ENCODE measurements around the gene FADS2.
A peak's percentile ranks its signal among the peaks of the same experiment; 100 is the strongest.

FADS2 gene

GRCh38 chr11:61851113-61851899 is 23.2 kb downstream of the FADS2 start:
- DNase-seq: no peak

- no peak for DNase-seq
Measured at GRCh38 chr11:61851900-61852295, 23.8 kb downstream of the FADS2 start.

GRCh38 chr11:61853698-61854169 is 25.6 kb downstream of the FADS2 start:
- DNase-seq: no peak

DNA sequence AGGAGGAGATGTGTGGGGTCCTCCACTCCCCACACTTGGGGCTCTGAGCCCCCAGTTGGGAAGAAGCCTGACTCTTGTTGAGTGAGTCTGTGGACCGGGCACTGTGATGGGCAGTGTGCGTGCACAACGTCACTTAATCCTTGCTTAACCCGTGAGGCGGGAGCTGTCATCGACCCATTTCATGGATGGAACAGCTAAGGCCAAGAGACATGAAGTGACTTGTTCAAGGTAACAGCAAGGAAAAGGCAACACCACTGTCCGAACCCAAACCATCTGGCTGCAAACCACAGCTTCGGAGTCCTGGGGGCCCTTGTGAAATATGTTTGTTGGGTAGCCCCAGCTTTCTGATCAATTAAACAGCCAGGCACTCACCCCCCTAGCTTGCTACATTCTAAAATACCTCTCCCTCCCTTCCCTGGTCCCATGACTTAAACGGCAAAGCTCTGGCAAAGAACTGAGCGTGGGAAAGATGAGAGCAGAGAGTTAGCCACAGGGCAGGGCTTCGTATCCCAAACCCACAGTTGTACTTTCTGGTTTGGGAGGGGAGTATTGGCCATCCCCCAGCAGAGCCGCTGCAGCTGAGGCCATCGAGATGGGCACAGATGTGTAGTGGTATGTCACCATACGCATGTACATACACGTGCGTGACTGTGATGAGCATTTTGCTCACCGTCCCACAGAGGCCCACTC is 26.3 kb downstream of the FADS2 start:
- no peak for DNase-seq

DNA sequence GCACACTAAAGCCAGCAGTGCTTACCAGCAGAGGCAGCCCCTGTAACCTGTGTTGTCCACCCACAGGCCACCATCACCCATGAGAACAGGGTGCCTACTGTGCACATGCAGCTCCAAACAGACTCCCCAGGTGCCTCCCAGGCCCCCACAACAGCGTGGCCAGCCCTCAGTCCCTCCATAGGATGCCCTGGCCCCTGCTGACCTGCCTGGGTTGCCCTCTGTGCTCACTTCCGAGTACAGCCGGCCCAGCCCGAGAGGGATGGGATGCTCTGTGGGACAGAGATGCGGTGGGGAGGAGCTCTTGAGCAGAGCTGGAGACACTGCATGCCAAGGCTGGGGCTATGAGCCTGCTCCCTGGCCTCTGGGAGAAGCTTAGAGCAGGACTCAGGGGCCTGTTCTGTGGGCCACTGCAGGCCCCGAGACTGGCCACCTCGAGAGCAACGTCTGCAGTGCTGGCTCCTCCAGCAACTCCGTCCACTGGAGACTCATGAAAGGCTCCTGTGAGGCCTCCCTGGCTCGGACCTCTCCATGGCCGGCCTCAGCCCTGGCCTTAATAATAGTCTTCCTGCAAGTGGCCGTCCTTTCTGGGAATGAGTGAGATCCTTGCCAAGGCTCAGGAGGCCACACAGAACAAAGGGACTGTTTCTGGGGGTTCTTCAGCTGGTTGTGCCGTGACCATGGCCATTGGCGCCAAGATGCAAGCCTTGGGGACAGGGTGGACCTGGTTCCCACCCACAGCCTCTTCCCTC is 27.0 kb downstream of the FADS2 start:
- DNase-seq: no peak

GRCh38 chr11:61855939-61856680 is 28.0 kb downstream of the FADS2 start:
- no peak for DNase-seq

DNA sequence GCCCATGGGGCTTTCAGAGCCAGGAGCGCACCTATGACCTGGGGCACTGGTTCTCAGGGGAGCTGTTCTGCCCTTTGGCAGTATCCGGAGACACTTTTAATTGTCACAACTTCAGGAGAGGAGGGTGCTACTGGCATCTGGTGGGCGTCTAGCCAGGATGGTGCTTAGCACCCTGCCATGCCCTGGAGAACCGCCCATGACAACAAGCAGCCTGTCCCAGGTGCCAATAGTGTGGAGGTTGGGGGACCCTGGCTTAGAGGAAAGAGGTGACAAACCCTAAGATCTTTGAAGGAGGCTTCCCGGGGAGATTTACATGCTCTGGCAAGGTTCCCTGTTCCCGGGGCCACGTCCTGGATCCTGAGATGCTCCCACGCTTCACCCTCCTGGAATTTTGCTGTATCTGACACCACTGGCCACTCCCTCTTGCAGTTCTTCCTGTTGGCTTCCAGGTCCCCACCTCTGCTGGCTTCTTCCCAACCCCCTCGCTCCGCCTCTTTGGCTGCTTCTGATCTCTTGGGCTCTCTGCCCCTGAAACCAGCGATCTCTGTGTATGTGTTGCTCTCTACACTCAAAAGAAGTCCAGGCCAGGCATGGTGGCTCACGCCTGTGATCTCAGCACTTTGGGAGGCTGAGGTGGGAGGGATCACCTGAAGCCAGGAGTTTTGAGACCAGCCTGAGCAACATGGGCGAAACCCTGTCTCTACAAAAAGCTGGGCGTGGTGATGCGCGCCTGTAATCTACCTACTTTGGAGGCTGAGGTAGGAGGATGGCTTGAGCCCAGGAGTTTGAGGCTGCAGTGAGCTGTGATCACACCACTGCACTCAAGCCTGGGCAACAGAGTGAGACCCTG is 32.2 kb downstream of the FADS2 start:
- DNase-seq: no peak

DNA sequence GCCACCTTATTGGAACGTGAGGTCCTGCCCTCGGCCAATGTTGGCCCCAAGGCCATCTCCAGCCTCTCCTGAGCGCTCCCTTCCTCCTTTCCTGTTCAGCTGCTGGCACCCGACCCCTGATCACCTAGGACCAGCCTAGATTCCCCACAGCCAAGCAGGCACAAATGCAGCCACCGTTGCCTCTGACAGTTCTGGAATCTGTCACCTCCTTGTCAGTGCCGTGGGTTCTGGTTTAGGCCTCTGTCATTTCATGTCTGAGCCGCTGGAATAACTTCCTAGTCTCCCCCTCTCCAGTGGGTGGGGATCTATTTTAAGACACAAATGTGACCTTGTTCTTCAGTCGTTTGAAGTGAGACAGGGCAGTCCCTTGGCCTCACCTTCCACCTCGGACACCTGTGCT is 33.5 kb downstream of the FADS2 start:
- DNase-seq: no peak

DNA sequence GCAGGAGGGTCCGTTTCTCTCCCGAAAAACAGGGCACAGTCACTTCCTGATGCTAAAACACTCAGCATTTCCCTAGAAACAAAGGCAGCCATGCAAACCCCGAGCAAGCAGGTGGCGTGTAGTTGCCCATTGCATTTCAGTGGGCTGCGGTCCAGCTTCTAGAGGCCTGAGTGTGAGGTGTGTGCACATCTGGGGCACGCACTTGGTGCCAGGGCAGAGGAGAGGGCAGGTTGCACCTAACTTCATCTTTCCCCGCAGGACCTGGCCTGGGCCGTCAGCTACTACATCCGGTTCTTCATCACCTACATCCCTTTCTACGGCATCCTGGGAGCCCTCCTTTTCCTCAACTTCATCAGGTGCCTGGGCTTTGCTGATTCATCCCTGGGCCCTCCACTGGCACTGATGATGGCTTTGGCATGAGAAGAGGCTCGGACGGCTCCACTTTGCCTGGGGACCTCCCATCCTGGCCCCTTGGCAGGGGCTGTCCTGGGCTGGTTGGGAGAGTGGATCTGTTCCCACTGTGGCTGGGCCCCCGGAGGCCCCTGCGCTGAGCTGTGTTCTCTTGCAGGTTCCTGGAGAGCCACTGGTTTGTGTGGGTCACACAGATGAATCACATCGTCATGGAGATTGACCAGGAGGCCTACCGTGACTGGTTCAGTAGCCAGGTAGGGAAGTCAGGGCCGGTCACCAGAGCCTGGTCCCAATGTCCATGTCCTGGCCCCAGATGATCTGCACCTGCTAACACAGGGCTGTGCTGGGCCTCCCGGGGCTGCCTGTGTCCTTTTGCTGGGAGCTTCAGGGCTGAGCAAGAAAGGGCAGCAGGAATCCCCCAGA is 34.8 kb downstream of the FADS2 start:
- no peak for DNase-seq

GRCh38 chr11:61863548-61864081 is 35.5 kb downstream of the FADS2 start:
- DNase-seq: no peak

DNA sequence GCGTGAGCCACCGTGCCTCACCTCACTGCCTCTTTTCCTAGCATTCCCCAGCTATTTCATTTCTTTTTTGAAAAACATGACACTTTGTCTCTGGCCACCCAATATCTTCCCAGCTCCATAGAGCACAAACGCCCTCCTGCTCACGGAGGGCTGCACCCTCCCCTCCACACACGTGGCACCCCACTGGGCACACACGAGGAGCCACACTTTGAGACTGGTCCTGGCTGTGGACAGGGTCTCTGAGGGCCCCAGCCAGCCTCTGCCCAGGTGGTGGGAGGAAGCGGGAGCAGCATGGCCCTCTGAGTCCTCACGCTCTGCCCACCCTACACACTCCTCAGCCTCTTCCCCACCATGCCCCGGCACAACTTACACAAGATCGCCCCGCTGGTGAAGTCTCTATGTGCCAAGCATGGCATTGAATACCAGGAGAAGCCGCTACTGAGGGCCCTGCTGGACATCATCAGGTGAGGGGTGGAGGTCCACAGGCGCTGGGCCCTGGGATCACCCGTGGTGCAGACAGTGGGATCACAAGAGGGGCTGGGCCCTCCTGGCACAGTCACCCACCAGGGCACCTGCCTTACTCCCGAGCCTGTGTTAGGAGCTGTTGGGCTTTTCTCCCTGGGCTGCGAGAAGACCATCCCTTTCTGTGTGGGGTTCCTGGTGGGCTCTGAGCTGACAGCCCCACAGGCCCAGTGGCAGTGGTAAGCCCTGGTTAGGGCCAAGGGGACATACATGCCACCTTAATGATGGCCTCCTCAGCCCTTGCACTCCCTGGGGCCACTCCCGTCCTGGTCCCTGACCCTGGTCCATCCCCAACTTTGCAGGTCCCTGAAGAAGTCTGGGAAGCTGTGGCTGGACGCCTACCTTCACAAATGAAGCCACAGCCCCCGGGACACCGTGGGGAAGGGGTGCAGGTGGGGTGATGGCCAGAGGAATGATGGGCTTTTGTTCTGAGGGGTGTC is 37.0 kb downstream of the FADS2 start:
- no peak for DNase-seq

DNA sequence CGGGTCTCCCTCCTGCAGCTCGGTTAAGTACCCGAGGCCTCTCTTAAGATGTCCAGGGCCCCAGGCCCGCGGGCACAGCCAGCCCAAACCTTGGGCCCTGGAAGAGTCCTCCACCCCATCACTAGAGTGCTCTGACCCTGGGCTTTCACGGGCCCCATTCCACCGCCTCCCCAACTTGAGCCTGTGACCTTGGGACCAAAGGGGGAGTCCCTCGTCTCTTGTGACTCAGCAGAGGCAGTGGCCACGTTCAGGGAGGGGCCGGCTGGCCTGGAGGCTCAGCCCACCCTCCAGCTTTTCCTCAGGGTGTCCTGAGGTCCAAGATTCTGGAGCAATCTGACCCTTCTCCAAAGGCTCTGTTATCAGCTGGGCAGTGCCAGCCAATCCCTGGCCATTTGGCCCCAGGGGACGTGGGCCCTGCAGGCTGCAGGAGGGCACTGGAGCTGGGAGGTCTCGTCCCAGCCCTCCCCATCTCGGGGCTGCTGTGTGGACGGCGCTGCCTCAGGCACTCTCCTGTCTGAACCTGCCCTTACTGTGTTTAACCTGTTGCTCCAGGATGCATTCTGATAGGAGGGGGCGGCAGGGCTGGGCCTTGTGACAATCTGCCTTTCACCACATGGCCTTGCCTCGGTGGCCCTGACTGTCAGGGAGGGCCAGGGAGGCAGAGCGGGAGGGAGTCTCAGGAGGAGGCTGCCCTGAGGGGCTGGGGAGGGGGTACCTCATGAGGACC is 38.3 kb downstream of the FADS2 start:
- DNase-seq: no peak

- DNase-seq: no peak
Measured at GRCh38 chr11:61866958-61867343, 38.9 kb downstream of the FADS2 start.

GRCh38 chr11:61868571-61869428 is 40.7 kb downstream of the FADS2 start:
- DNase-seq: no peak

- no peak for DNase-seq
Measured at GRCh38 chr11:61869429-61869707, 41.3 kb downstream of the FADS2 start.

GRCh38 chr11:61869708-61870451 is 41.8 kb downstream of the FADS2 start:
- no peak for DNase-seq

DNA sequence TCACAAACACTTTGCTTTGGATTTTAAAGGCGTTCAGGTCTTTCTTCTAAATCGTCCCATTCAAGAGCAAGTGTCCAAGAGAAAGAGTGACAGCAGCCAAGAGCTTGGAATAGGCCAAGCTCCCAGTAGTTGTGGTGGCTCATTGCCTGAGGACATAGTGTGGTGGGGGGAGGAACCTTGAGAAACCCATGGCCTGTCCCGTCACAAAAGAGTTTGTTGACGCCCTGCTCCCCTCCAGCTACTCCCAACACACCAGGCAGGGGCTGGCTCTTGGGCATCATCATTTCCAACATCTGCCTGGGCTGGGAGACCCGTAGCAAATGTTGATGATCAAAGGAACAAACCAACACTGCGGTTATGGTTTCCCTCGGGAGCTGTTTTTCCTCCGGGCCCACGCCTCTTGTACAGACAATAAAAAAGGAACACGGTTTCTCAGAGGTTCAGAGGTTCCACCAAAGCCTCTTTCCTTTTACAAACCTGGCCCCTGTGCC is 42.5 kb downstream of the FADS2 start:
- peak; percentile 23 for DNase-seq

Measured in NCI-H2107 (cell line).